Tibial nerve (tissue), 4 donors: ENCODE data around the gene LIN7A. TPM values are rescaled to one million over a fixed set of nuclear protein-coding genes. Genes with fewer than 3 reads are reported as not detected.

Experiments
- DNase-seq, 2 donors: peaks; one replicate each; pipeline ENCODE4 v3.0.0-alpha.2; 2019; ENCODE audit warnings: low spot score in 2 of 2
- H3K27ac ChIP-seq, 4 donors: fragments of 200-600 bp; sonication (generic) in 3 of 4; one replicate each; pipeline ENCODE4 v1.5.1; 2017 to 2019; ENCODE audit warnings: mild to moderate bottlenecking in 1 of 4
- H3K27me3 ChIP-seq, 2 donors: fragments of 200-600 bp; sonication (generic) in 1 of 2; one replicate each; pipeline versions ENCODE4 v1.5.1 to v1.6.0; 2017 to 2019
- H3K36me3 ChIP-seq, 3 donors: fragments of 200-600 bp; sonication (generic); one replicate each; pipeline ENCODE4 v1.5.1; 2018 to 2019
- H3K4me1 ChIP-seq, 4 donors: fragments of 200-600 bp; sonication (generic) in 3 of 4; one replicate each; pipeline ENCODE4 v1.5.1; 2017 to 2019
- H3K4me3 ChIP-seq, 4 donors: fragments of 200-600 bp; sonication (generic) in 3 of 4; one replicate each; pipeline ENCODE4 v1.5.1; 2017 to 2019; ENCODE audit warnings: mild to moderate bottlenecking in 1 of 4, moderate library complexity in 1 of 4
- H3K9me3 ChIP-seq, 4 donors: fragments of 200-600 bp; sonication (generic) in 3 of 4; one replicate each; pipeline ENCODE4 v1.5.1; 2017 to 2019
- CTCF ChIP-seq, 5 experiments: fragments of 200-600 bp in 3 of 5; fragments of 450-650 bp in 2 of 5; sonication (generic) in 3 of 5; IDR thresholded peaks; one replicate each; pipeline ENCODE4 v1.5.1; 2016 to 2019; ENCODE audit warnings: antibody characterized with exemption in 5 of 5, mild to moderate bottlenecking in 3 of 5, moderate library complexity in 2 of 5
- EP300 ChIP-seq, 2 donors: sonication (generic); formaldehyde crosslinking; IDR thresholded peaks; one replicate each; pipeline ENCODE4 v1.6.1; 2017; ENCODE audit warnings: antibody characterized with exemption in 2 of 2, mild to moderate bottlenecking in 1 of 2
- POLR2A ChIP-seq, 2 donors: fragments of 450-650 bp; IDR thresholded peaks; one replicate each; pipeline ENCODE4 v1.6.1; 2017; ENCODE audit warnings: antibody characterized with exemption in 2 of 2, mild to moderate bottlenecking in 2 of 2, moderate library complexity in 2 of 2
- WGBS, 2 donors: methylation state at CpG; one replicate each; pipeline ENCODE4 v1.1.5; 2018; 5-methylcytosine and 5-hydroxymethylcytosine counted together
- small RNA-seq: library from RNA; depleted of rRNA; stranded (forward); fragments of <200 nt; gene quantifications from one replicate; pipeline ENCODE3, GENCODE V24; 2016
- total RNA-seq, 4 donors: library from RNA; depleted of rRNA; stranded (reverse); fragments of >200 nt; gene quantifications; one replicate each; pipeline ENCODE4 v1.1.0, GENCODE V29; 2016

The LIN7A gene
- total RNA-seq, 4 donors from 2014 or later = 6.5 to 16.8 (median 7.9) TPM

GRCh38 chr12:80745851-80746505 lies 191.8 kb downstream of the LIN7A start:
- DNase-seq = no peak
- Histone ChIP-seq H3K36me3 (no peaks in the 10 kb centered on the region), H3K4me1 (no peaks in the 10 kb centered on the region), H3K27me3 (no peaks in the 10 kb centered on the region), H3K27ac (no peak overlapping the region), H3K9me3 (no peaks in the 10 kb centered on the region), H3K4me3 (no peak overlapping the region)
- no peak for TF ChIP-seq POLR2A (IDR thresholded peaks at IDR 0.05)
- no peak for TF ChIP-seq EP300 (IDR thresholded peaks at IDR 0.05)
- TF ChIP-seq CTCF (IDR thresholded peaks at IDR 0.05) = no peak
- 37 to 71% methylated on average over 6 of the region's 6 CpGs for WGBS, 2 donors

Small RNA genes lying within 50 kb of the gene (small RNA-seq; reads per million reads assigned to genes)
- not detected for gene MIR617
- not detected for gene MIR618

Other genes starting within 250 kb of the LIN7A start
- gene MYF6, start 230.3 kb downstream of the LIN7A start, total RNA-seq = not detected
- not detected for gene MYF5, start 221.0 kb downstream of the LIN7A start, total RNA-seq
- gene ACSS3, start 140.1 kb upstream of the LIN7A start, total RNA-seq = 100 to 1,000 TPM in 1 of 4 donors, 10 to 100 TPM in 3; 78.1 to 106 (median 83.8) TPM